ENCODE measurements around the gene RASL12. TPM values are rescaled to one million over a fixed set of nuclear protein-coding genes. Genes with fewer than 3 reads are reported as not detected.
"Not testable (repeated sequence)": the region's sequence is repeated elsewhere in the genome, so short reads cannot be mapped to it uniquely, and the experiment has no call there.

RASL12 gene
- total RNA-seq, 1 experiment from 2014 or later, result 0.67 TPM

DNA sequence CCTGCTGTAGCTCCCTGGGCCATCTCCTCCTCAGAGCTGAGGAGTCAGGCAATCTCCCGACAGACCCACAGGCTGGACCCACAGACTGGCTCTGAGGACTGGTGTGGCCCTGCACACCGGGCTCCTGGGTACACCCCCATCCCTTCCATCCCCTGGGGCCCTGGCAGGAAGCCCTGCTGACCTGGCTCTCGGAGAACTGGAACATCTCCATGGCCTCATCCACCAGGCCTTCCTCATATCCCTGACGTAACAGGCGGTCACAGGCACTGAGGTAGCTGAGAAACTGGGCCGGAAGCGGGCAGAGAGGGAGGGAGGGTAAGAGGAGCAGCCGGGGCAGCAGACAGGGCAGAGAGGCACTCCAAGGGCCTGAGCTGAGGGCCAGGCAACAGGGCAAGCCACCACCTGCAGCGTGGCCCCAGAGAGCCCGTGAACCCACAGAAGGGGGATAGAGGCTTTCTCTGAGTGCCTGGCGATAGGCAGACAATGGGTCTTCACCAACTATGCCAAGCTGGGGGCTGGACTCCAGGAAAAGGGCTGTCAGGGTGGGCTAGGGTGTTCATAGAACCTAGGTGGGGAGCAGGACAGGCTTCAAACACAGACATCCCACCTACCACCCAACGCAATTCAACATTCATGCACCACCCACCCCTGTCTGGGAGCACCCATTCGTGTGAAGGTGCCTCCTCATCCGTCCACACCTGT is 26.7 kb upstream of the RASL12 start:
- BruUV-seq (replicated peaks), result no TSS peak
- CTCF ChIA-PET, result no interaction called here
- POLR2A ChIA-PET, result interaction anchor here (0.6 kb wide), 1 partner anchor 242 kb away, joined by 4 read pairs; no protein-coding TSS in a partner anchor

DNA sequence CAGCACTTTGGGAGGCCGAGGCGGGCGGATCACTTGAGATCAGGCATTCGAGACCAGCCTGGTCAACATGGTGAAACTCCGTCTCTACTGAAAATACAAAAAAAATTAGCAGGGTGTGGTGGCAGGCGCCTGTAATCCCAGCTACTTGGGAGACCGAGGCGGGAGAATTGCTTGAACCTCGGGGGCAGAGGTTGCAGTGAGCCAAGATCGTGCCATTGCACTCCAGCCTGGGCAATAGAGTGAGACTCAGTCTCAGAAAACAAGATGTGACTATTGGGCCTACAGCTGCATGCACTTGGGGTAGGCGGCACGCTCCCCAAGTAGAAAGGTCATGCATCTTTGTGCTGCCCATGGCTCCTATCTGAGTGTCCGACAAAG is 26.0 kb upstream of the RASL12 start:
- in situ Hi-C loops (cut with HindIII; ENCODE audit: low pct_unique_long_range_greater_than_20kb, low sequenced_read_pairs); POLR2A ChIA-PET; intact Hi-C loops (cut with micrococcal nuclease; ENCODE audit: unreplicated experiment); H3K27me3 ChIP-seq (ENCODE audit: control insufficient read depth, insufficient read depth, low read length); BruUV-seq (replicated peaks); H3K4me3 ChIP-seq (ENCODE audit: low read depth in 2 of 2, low read length in 2 of 2); DNase-seq (ENCODE audit: low read depth, low spot score); H3K4me1 ChIP-seq (ENCODE audit: control insufficient read depth, insufficient read depth, low read length); H3K36me3 ChIP-seq (ENCODE audit: control insufficient read depth, insufficient read depth, low read length); ATAC-seq; H3K9me3 ChIP-seq (ENCODE audit: control insufficient read depth, insufficient read depth, low read depth, low read length); CTCF ChIA-PET; H3K27ac ChIP-seq (ENCODE audit: low read length): not testable (repeated sequence)

More for the DNA sequence above, 26.7 kb upstream of the RASL12 start:
- no peak overlapping the region for H3K4me3 ChIP-seq (ENCODE audit: low read depth in 2 of 2, low read length in 2 of 2)
- H3K9me3 ChIP-seq (ENCODE audit: control insufficient read depth, insufficient read depth, low read depth, low read length), result no peaks in the 10 kb centered on the region
- no peak; the same call in 1 of the 2 replicates for ATAC-seq
- no peak for DNase-seq (ENCODE audit: low read depth, low spot score)
- H3K27ac ChIP-seq (ENCODE audit: low read length), result no peak overlapping the region
- H3K27me3 ChIP-seq (ENCODE audit: control insufficient read depth, insufficient read depth, low read length), result no peaks in the 10 kb centered on the region
- TF ChIP-seq POLR2AphosphoS5 (IDR thresholded peaks at IDR 0.05; ENCODE audit: low read depth, low read length) (no peak), SIN3A (IDR thresholded peaks at IDR 0.05; ENCODE audit: borderline replicate concordance, insufficient read depth, low read depth, low read length) (no peak), TCF7L2 (IDR thresholded peaks at IDR 0.05; ENCODE audit: low read depth, low read length) (no peak)
- TF ChIP-seq, protein P1, sequence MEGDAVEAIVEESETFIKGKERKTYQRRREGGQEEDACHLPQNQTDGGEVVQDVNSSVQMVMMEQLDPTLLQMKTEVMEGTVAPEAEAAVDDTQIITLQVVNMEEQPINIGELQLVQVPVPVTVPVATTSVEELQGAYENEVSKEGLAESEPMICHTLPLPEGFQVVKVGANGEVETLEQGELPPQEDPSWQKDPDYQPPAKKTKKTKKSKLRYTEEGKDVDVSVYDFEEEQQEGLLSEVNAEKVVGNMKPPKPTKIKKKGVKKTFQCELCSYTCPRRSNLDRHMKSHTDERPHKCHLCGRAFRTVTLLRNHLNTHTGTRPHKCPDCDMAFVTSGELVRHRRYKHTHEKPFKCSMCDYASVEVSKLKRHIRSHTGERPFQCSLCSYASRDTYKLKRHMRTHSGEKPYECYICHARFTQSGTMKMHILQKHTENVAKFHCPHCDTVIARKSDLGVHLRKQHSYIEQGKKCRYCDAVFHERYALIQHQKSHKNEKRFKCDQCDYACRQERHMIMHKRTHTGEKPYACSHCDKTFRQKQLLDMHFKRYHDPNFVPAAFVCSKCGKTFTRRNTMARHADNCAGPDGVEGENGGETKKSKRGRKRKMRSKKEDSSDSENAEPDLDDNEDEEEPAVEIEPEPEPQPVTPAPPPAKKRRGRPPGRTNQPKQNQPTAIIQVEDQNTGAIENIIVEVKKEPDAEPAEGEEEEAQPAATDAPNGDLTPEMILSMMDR (IDR thresholded peaks at IDR 0.05), result no peak
- TF ChIP-seq, protein P2, sequence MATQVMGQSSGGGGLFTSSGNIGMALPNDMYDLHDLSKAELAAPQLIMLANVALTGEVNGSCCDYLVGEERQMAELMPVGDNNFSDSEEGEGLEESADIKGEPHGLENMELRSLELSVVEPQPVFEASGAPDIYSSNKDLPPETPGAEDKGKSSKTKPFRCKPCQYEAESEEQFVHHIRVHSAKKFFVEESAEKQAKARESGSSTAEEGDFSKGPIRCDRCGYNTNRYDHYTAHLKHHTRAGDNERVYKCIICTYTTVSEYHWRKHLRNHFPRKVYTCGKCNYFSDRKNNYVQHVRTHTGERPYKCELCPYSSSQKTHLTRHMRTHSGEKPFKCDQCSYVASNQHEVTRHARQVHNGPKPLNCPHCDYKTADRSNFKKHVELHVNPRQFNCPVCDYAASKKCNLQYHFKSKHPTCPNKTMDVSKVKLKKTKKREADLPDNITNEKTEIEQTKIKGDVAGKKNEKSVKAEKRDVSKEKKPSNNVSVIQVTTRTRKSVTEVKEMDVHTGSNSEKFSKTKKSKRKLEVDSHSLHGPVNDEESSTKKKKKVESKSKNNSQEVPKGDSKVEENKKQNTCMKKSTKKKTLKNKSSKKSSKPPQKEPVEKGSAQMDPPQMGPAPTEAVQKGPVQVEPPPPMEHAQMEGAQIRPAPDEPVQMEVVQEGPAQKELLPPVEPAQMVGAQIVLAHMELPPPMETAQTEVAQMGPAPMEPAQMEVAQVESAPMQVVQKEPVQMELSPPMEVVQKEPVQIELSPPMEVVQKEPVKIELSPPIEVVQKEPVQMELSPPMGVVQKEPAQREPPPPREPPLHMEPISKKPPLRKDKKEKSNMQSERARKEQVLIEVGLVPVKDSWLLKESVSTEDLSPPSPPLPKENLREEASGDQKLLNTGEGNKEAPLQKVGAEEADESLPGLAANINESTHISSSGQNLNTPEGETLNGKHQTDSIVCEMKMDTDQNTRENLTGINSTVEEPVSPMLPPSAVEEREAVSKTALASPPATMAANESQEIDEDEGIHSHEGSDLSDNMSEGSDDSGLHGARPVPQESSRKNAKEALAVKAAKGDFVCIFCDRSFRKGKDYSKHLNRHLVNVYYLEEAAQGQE (IDR thresholded peaks at IDR 0.05; ENCODE audit: insufficient read depth in 1 of 2, low read depth in 2 of 2, low read length in 1 of 2), result no peak
- in situ Hi-C loops (cut with HindIII; ENCODE audit: low pct_unique_long_range_greater_than_20kb, low sequenced_read_pairs) (no loop called here), intact Hi-C loops (cut with micrococcal nuclease; ENCODE audit: unreplicated experiment) (no loop called here)
- no peaks in the 10 kb centered on the region for H3K4me1 ChIP-seq (ENCODE audit: control insufficient read depth, insufficient read depth, low read length)
- H3K36me3 ChIP-seq (ENCODE audit: control insufficient read depth, insufficient read depth, low read length), result no peaks in the 10 kb centered on the region

All from Panc1 (cell line).